Bone marrow (tissue), 2 donors: Measurements from ENCODE around the gene NBEA.

Experiments
- DNase-seq, 2 donors: peaks; one replicate each; lab custom pipeline; 2025; lab: John Stamatoyannopoulos, UW

Gene NBEA

DNA sequence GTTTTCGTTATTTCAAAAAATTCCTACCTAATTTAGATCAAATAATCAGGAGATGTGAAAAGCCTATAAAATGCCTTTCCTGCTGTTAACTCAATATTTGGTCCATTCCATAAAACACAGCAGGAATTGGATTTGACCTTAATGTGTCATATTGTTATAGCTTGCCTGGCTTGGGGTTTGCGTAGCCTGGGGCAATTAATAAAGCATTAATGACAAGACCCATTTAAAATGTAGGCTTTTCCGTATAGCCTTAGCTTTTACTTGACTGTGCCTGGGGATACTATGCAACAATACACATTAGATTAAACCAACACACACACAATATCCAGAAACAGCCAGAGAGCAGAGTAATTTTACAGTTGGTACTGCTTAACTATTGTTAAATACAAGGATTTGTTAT lies 651.6 kb downstream of the NBEA start:
- no peak for DNase-seq

DNA sequence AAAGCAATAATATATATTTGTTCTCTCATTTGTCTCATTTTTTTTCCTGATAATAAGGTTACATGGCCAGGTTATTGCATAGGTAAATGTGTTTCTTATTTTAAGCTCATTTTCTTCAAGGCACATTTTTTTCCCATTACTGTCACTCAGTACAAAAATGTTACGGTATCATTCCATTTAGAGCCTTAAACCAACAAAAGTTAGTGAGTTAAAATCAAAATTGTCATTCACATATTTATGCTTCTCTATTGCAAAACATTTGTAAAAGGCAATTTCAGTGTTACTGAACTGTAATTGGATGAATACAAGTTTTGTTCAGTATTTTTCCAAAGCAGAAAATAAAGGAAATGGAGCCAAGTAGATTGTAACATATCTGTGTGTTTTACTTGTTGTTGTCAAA lies 652.0 kb downstream of the NBEA start:
- DNase-seq = no peak

- DNase-seq = no peak
Measured at GRCh38 chr13:35595181-35595580, 653.1 kb downstream of the NBEA start.

DNA sequence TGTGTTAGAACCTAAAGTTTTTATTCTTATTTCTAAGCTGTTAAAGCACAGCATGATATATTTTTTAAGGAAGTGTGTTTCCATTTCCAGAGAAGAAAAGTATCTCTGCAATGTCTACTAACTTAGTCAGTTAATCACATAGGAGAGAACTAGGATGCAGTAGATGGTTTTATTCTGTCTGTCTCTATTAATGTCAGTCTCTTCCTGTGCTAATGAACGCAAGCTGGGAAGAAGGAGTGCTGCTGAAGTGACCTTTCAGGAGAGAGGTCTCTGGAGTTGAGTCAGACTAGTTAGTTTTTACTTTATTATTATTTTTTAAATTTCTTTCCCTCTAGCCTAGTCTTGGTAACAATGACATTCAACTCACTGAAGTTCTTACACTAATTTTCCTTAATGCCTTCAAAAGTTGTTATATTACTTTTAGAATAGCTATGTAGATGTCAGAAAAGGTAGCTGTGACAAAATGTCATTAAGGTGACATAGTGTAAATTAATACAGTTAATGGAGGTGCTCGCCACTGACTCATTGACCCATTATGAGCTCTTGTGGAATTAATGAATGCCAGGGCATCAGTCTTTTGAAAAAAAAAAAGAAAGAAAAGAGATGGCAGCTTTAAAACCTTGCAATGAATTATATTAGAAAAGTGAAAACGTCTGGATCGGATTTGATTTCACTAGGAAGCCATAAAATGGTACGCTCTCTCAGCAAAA lies 654.4 kb downstream of the NBEA start:
- no peak for DNase-seq

GRCh38 chr13:35597451-35597850 lies 655.4 kb downstream of the NBEA start:
- no peak for DNase-seq

GRCh38 chr13:35598233-35598632 lies 656.2 kb downstream of the NBEA start:
- DNase-seq = no peak

DNA sequence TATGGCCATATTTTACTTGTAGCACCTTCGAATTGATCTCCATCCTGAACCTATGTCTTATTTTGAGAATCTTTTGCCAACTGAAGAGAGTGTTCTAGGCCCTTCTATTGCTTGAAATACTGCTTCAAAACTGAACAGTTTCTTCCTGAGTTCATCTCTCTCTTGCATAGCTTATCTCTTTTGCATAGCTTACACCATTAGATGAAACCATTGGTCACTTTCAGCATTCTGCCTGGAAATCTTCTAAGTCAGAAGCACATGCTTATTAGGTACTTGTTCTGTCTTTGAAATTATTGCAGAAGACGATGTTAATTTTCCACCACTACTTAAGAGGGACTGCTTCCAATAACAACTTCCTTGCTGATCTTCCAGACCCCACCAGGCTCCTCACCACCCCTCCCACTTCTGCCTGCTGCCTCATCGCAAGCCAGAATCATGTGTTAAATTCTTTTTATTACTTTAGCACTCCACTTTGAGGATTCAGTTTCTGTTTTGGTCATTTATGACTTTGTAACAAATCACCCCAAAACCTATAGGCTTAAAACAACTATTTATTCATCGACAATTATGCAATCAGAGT lies 656.8 kb downstream of the NBEA start:
- no peak for DNase-seq

- no peak for DNase-seq
Measured at GRCh38 chr13:35599384-35599783, 657.3 kb downstream of the NBEA start.

DNA sequence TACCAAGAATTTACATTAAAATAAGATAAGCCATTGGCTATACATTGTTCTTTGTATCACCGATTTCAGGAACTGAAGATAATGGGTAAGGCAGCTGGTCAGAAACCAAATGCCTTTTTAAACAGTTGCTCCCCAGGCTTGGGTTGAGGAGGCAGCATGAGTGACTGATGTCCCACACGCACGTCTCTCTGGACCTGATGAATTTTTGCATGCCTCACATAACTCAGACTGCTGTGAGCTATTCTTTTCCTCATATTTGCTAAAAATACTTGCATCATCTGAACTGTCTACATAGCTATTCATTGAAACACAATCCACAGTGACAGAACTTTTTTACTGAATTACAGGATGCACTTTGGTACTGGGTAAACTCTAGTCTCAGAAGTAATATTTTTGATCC lies 658.1 kb downstream of the NBEA start:
- DNase-seq = no peak

DNA sequence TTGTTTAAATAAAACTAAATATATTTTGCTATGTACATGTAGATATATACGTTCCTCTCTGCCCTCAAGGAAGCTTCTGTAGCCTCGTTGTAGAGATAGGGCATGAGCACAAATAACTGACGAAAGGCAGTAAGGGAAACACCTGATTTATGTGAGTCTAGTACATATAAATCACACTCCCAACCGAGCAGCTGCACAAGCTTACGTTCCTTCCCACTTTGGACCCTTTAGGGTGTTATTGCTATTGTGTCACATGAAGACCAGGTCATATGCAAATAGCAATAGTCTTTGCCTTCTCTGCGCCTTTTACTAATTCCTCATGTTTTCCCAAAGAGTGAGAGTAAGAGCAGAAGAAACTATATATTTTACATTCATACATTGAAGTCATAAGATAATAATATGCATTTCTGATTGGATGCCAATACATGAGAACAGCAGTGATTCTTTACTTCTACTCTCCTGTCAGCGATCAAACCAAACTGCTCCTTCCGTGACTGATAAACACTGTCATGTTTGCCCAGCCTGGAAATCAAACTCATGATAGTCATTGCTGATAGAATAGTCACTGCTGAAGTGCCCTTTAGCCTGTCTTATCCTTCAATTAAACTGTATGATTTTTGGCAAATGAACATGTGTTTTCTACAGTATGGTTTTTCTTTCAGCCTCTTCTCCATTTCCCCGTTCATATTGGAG lies 661.7 kb downstream of the NBEA start:
- DNase-seq = no peak

DNA sequence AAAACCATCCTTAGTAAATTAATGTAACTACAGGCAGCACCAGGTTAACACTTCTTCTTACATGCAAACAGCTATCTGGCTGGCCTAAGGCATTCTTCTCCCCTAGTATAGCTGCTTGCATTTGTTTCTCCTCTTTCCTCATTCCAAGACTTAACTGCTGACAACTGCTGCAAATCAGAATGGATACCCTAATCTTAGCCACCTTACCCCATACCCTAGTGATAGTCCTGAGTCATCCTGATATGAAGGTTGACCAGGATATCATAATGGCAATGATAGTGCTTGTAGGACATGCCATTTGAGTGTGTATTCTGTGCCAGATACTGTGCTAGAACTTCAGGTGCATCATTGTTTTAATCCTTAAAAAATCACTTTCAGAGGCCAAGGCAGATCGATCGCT lies 672.6 kb downstream of the NBEA start:
- DNase-seq = no peak

DNA sequence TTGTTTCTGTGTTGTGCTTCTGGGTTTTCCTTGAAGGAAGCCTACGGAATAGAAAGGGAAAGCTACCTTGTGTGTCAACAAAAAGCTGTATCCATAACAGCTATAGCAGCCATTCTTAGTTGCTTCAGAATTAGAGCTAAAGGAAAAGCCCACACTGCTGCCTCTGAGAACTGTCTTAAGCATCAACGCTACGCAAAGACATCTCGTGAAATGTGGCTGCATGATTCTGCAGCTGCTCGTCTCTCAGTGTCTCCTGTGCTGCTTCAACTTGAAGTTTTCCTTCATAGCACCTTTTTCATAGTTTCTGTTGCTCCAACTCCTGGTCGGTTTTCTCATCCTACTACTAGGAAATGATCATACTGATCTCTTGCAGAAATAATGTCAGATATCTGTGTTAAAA lies 675.4 kb downstream of the NBEA start:
- DNase-seq = no peak

DNA sequence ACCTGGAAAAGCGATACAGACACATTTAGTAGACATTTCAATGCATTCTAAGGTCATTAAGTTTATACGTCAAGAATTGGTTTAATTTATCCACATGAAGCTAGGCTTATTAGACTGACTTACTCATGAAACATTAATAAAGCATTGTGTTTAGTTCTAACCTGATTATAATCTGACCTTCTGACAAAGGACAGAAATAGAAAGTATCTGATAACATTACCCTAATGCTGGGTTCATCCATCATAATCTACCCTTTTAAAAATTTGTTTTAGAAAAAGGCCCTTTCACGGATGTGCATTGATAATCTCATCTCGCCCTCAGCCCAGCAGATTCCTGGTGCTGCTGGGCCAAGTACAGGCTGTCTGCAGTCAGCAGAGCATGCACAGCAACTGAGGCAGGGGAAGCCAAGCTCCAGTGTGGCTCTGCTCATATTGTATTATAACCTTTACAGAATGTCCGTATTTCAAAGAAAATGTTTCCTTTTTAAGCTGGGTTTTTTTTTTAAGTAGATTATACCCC lies 676.6 kb downstream of the NBEA start:
- DNase-seq = no peak

GRCh38 chr13:35621989-35622388 lies 679.9 kb downstream of the NBEA start:
- no peak for DNase-seq

- no peak for DNase-seq
Measured at GRCh38 chr13:35629026-35629425, 687.0 kb downstream of the NBEA start.

- DNase-seq = peak in 1 of 2 donors; percentile 33
Measured at GRCh38 chr13:35630551-35631275, 688.6 kb downstream of the NBEA start.

GRCh38 chr13:35631666-35632065 lies 689.6 kb downstream of the NBEA start:
- DNase-seq = no peak

DNA sequence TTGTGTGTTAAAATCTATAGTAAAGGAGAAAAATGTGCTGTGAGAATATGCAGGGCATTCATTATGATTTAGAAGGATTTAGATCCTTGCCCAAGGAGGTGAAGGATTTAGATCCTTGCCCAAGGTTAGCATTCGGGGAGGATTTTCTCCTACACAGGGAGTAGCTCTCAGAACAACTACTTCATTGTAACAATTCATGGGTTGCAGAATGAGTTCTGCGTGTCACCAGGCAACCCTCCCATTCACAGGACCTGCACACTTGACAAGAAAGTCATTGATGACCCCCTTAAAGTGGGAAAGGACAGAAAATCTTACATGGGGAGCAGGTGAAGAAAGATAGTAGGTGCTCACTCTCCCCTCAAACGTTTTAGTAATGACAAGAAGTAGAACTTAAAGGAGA lies 701.6 kb downstream of the NBEA start:
- DNase-seq = no peak

GRCh38 chr13:35646056-35646774 lies 704.1 kb downstream of the NBEA start:
- DNase-seq = no peak

- DNase-seq = no peak
Measured at GRCh38 chr13:35648201-35648600, 706.1 kb downstream of the NBEA start.

GRCh38 chr13:35649162-35649561 lies 707.1 kb downstream of the NBEA start:
- DNase-seq = no peak

DNA sequence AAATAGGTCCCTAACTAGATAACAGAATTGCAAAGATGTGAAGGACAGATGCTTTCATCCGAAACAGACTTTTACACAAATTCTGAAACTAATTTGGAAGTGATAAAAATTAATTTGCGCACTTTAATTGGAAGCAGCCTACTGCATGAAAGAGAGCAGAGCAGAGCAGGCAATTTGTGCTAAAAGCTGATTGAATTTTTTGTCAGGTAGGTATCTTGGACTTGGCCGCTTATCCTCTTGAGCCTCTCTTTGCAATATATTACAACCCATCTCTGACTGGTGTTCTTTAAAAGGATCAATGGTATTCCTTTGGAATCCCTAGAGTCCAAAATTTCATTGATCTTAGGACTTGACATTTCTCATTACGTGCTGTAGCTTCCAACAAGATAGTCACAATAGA lies 717.7 kb downstream of the NBEA start:
- no peak for DNase-seq
